ENCODE measurements around the gene SETBP1. TPM values are rescaled to one million over a fixed set of nuclear protein-coding genes. Genes with fewer than 3 reads are reported as not detected.

Gene SETBP1
- total RNA-seq, 1 experiment from 2014 or later: 0.05 TPM

DNA sequence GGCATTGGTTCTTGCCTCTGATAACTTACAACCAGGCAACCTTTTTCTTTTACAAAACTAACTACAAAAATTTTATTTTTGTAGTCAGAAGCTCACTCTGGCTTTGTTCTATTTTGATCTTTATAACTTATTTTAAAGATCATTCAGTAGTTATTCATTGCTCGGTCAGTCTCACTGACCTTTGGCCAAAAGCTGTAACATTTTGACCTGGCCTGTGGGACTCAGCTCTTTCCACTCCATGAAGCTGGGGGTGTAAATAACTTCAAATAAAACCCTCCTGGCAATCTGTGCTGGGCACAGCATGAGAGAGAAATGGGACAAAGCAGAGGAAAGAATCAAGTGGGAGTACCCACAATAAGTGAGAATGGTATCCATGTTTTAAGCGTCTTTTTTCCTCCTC, 380.7 kb downstream of the SETBP1 start:
- intact Hi-C loops (cut with micrococcal nuclease): no loop called here
- H4K20me1 ChIP-seq (ENCODE audit: insufficient read depth): no peaks in the 10 kb centered on the region
- H3K27me3 ChIP-seq (ENCODE audit: insufficient read depth, low read length): no peaks in the 10 kb centered on the region
- H3K4me1 ChIP-seq (ENCODE audit: control insufficient read depth in 1 of 2, insufficient read depth in 2 of 2, low read length in 2 of 2): no peaks in the 10 kb centered on the region
- ChIA-PET RAD21 (ENCODE audit: low non-redundant PET in 1 of 2, low total read pairs in 2 of 2, uncharacterized antibody in 2 of 2, unreplicated experiment in 2 of 2) (no interaction called here), CTCF (no interaction called here), POLR2A (no interaction called here)
- H3K9me2 ChIP-seq (ENCODE audit: insufficient read depth): no peaks in the 10 kb centered on the region
- H3K4me3 ChIP-seq (replicated peaks in 1 of 2; ENCODE audit: low read depth in 1 of 2, low read length in 2 of 2): no peak overlapping the region
- no peaks in the 10 kb centered on the region for H3K36me3 ChIP-seq (ENCODE audit: control insufficient read depth in 1 of 2, insufficient read depth in 2 of 2, low read length in 2 of 2)
- H3K9me3 ChIP-seq (ENCODE audit: control insufficient read depth in 1 of 2, insufficient read depth in 1 of 2, low read depth in 1 of 2, low read length in 2 of 2): peaks cover 5 to 18% of the 10 kb centered on the region in 2 experiments; a peak in 2 of 4 replicates
- no peak overlapping the region for H3K27ac ChIP-seq (ENCODE audit: low read depth, low read length)
- no peak for ATAC-seq
- DNase-seq (ENCODE audit: low read depth, low spot score): no peak
- BruUV-seq (replicated peaks): no TSS peak
- H3K79me2 ChIP-seq (ENCODE audit: insufficient read depth, low read length): no peaks in the 10 kb centered on the region
- H2AFZ ChIP-seq (ENCODE audit: low read depth, low read length, poor library complexity, severe bottlenecking): no peak overlapping the region
- no peak for TF ChIP-seq FOSL1 (IDR thresholded peaks at IDR 0.05; ENCODE audit: low read depth)
- no peak for TF ChIP-seq ELF1 (IDR thresholded peaks at IDR 0.05; ENCODE audit: borderline replicate concordance, low read depth)
- no peak for TF ChIP-seq ZFX (IDR thresholded peaks at IDR 0.05)
- TF ChIP-seq SRF (IDR thresholded peaks at IDR 0.05; ENCODE audit: low read depth): no peak
- TF ChIP-seq CEBPB (IDR thresholded peaks at IDR 0.05; ENCODE audit: low read depth): no peak
- TF ChIP-seq, protein P1, sequence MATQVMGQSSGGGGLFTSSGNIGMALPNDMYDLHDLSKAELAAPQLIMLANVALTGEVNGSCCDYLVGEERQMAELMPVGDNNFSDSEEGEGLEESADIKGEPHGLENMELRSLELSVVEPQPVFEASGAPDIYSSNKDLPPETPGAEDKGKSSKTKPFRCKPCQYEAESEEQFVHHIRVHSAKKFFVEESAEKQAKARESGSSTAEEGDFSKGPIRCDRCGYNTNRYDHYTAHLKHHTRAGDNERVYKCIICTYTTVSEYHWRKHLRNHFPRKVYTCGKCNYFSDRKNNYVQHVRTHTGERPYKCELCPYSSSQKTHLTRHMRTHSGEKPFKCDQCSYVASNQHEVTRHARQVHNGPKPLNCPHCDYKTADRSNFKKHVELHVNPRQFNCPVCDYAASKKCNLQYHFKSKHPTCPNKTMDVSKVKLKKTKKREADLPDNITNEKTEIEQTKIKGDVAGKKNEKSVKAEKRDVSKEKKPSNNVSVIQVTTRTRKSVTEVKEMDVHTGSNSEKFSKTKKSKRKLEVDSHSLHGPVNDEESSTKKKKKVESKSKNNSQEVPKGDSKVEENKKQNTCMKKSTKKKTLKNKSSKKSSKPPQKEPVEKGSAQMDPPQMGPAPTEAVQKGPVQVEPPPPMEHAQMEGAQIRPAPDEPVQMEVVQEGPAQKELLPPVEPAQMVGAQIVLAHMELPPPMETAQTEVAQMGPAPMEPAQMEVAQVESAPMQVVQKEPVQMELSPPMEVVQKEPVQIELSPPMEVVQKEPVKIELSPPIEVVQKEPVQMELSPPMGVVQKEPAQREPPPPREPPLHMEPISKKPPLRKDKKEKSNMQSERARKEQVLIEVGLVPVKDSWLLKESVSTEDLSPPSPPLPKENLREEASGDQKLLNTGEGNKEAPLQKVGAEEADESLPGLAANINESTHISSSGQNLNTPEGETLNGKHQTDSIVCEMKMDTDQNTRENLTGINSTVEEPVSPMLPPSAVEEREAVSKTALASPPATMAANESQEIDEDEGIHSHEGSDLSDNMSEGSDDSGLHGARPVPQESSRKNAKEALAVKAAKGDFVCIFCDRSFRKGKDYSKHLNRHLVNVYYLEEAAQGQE (IDR thresholded peaks at IDR 0.05; ENCODE audit: low read depth): no peak
- no peak for TF ChIP-seq EZH2phosphoT487 (IDR thresholded peaks at IDR 0.05; ENCODE audit: borderline replicate concordance)
- no peak for TF ChIP-seq TCF7L2 (IDR thresholded peaks at IDR 0.05; ENCODE audit: borderline replicate concordance, extremely low read depth, insufficient read depth, insufficient read length)
- TF ChIP-seq, protein P2, sequence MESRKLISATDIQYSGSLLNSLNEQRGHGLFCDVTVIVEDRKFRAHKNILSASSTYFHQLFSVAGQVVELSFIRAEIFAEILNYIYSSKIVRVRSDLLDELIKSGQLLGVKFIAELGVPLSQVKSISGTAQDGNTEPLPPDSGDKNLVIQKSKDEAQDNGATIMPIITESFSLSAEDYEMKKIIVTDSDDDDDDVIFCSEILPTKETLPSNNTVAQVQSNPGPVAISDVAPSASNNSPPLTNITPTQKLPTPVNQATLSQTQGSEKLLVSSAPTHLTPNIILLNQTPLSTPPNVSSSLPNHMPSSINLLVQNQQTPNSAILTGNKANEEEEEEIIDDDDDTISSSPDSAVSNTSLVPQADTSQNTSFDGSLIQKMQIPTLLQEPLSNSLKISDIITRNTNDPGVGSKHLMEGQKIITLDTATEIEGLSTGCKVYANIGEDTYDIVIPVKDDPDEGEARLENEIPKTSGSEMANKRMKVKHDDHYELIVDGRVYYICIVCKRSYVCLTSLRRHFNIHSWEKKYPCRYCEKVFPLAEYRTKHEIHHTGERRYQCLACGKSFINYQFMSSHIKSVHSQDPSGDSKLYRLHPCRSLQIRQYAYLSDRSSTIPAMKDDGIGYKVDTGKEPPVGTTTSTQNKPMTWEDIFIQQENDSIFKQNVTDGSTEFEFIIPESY (IDR thresholded peaks at IDR 0.05; ENCODE audit: extremely low read depth, insufficient replicate concordance, low read length): no peak
- TF ChIP-seq POLR2A (IDR thresholded peaks at IDR 0.05; ENCODE audit: borderline replicate concordance, extremely low read depth, insufficient read depth, insufficient read length): no peak
- no peak overlapping the region for H3K4me2 ChIP-seq (ENCODE audit: low read length)
- H3K9ac ChIP-seq (ENCODE audit: low read length): no peak overlapping the region
